Body of pancreas (tissue), 4 donors: Measurements from ENCODE around the gene ZBTB22.
"Not testable (repeated sequence)": the region's sequence is repeated elsewhere in the genome, so short reads cannot be mapped to it uniquely, and the experiment has no call there.

Experiments used
- CTCF ChIP-seq, 7 experiments: fragments of 450-650 bp in 4 of 7; fragments of 200-600 bp in 3 of 7; sonication (generic) in 3 of 7; IDR thresholded peaks; one replicate each; pipeline ENCODE4 v1.5.1; 2016 to 2019; ENCODE audit warnings: antibody characterized with exemption in 7 of 7
- POLR2A ChIP-seq, 3 donors: fragments of 450-650 bp; IDR thresholded peaks; one replicate each; pipeline ENCODE4 v1.6.1; 2016; ENCODE audit warnings: antibody characterized with exemption in 3 of 3, mild to moderate bottlenecking in 2 of 3

GRCh38 chr6:33355860-33356259, 38.3 kb upstream of the ZBTB22 start:
- TF ChIP-seq CTCF, POLR2A (IDR thresholded peaks at IDR 0.05): not testable (repeated sequence)
